T-helper 1 cell treated with Interleukin-12 subunit alpha and Interleukin-12 subunit beta and Interleukin-4 antibody, amounts not matched to agents 30 ng/mL and 1 ng/mL, for 36 hours (primary cell): ENCODE data around the gene NAIF1. TPM values are rescaled to one million over a fixed set of nuclear protein-coding genes. Genes with fewer than 3 reads are reported as not detected.

Source experiments
- intact Hi-C: fragments of 100-400 bp; cut with micrococcal nuclease; formaldehyde crosslinking; loops from one replicate; pipeline ENCODE4 v1.15.1; 2024
- total RNA-seq: library from RNA; stranded (reverse); gene quantifications from 2 replicates; pipeline ENCODE4 v1.2.3, GENCODE V29; 2022

The NAIF1 gene
- total RNA-seq, 1 donor from 2014 or later: 13.8 TPM

- intact Hi-C loops: no loop called here
Measured at GRCh38 chr9:128102861-128103588, 35.9 kb upstream of the NAIF1 start.

GRCh38 chr9:128102196-128102595 is 35.1 kb upstream of the NAIF1 start:
- intact Hi-C loops: no loop called here

GRCh38 chr9:128101690-128102089 is 34.6 kb upstream of the NAIF1 start:
- intact Hi-C loops: no loop called here

GRCh38 chr9:128101231-128101661 is 34.1 kb upstream of the NAIF1 start:
- intact Hi-C loops: no loop called here

GRCh38 chr9:128100581-128100980 is 33.5 kb upstream of the NAIF1 start:
- intact Hi-C loops: no loop called here

GRCh38 chr9:128099932-128100491 is 32.9 kb upstream of the NAIF1 start:
- intact Hi-C loops: no loop called here

- intact Hi-C loops: no loop called here
Measured at GRCh38 chr9:128099231-128099931, 32.3 kb upstream of the NAIF1 start.

- intact Hi-C loops: no loop called here
Measured at GRCh38 chr9:128098297-128099230, 31.4 kb upstream of the NAIF1 start.

GRCh38 chr9:128097543-128098296 is 30.6 kb upstream of the NAIF1 start:
- intact Hi-C loops: no loop called here

- intact Hi-C loops: no loop called here
Measured at GRCh38 chr9:128096616-128097536, 29.8 kb upstream of the NAIF1 start.

GRCh38 chr9:128094950-128095544 is 27.9 kb upstream of the NAIF1 start:
- intact Hi-C loops: loop anchor here (1.0 to 5.0 kb wide), 5 partner anchors 11 to 138 kb away; partner anchors contain the start of gene NAIF1

- intact Hi-C loops: loop anchor here (1.0 to 5.0 kb wide), 5 partner anchors 10 to 137 kb away; partner anchors contain the start of gene NAIF1
Measured at GRCh38 chr9:128094166-128094949, 27.2 kb upstream of the NAIF1 start.

- intact Hi-C loops: loop anchor here (5.0 kb wide), 1 partner anchor 136 kb away; no protein-coding TSS in a partner anchor
Measured at GRCh38 chr9:128093011-128093410, 25.9 kb upstream of the NAIF1 start.

GRCh38 chr9:128092199-128092977 is 25.3 kb upstream of the NAIF1 start:
- intact Hi-C loops: loop anchor here (5.0 kb wide), 1 partner anchor 135 kb away; no protein-coding TSS in a partner anchor

GRCh38 chr9:128091571-128091970 is 24.5 kb upstream of the NAIF1 start:
- intact Hi-C loops: loop anchor here (5.0 kb wide), 1 partner anchor 134 kb away; no protein-coding TSS in a partner anchor

GRCh38 chr9:128091144-128091543 is 24.0 kb upstream of the NAIF1 start:
- intact Hi-C loops: loop anchor here (5.0 kb wide), 1 partner anchor 134 kb away; no protein-coding TSS in a partner anchor

- intact Hi-C loops: no loop called here
Measured at GRCh38 chr9:128089299-128089698, 22.2 kb upstream of the NAIF1 start.
